HCT116 (cell line): Measurements from ENCODE around the gene ENPEP. TPM values are rescaled to one million over a fixed set of nuclear protein-coding genes. Genes with fewer than 3 reads are reported as not detected.
A peak's percentile ranks its signal among the peaks of the same experiment; 100 is the strongest.

Experiments used
- ATAC-seq: fragments of 200-7000 bp; cut with Tn5 transposase; 2 replicates; pipeline ENCODE4 v1.9.1; 2020; ENCODE audit warnings: mild to moderate bottlenecking, moderate library complexity
- BruUV-seq: library from RNA; stranded (reverse); fragments of 400-500 nt; replicated peaks from 2 replicates; lab custom pipeline; 2021; lab: Mats Ljungman, UMichigan
- CTCF ChIA-PET: fragments of 300-600 bp; sonication (Branson Sonifier 250); formaldehyde crosslinking; loops from one replicate; lab custom pipeline; 2021; ENCODE audit warnings: antibody characterized with exemption; lab: Charles Lee
- POLR2A ChIA-PET: fragments of 300-600, 350-600 bp; sonication (Branson Sonifier 250); formaldehyde crosslinking; loops from one replicate; lab custom pipeline; 2021; ENCODE audit warnings: antibody characterized with exemption; lab: Charles Lee
- RAD21 ChIA-PET, 2 experiments: fragments of 300-600 bp; sonication (Branson Sonifier 250); formaldehyde crosslinking; loops; one replicate each; lab custom pipeline; 2023; ENCODE audit warnings: low total read pairs in 2 of 2; ENCODE audit not compliant: uncharacterized antibody in 2 of 2, unreplicated experiment in 2 of 2, low non-redundant PET in 1 of 2; lab: Charles Lee
- DNase-seq: peaks from one replicate; pipeline ENCODE4 v3.0.0-alpha.2; 2010; ENCODE audit warnings: low read depth, low spot score
- H2AFZ ChIP-seq: fragments of 200-600 bp; shearing (Covaris generic), sonication (generic); 2 replicates; pipeline ENCODE4 v1.6.1; 2017; ENCODE audit warnings: low read depth, mixed run types, mixed read lengths, antibody characterized with exemption, low read length; ENCODE audit not compliant: poor library complexity, severe bottlenecking
- H3K27ac ChIP-seq: 2 replicates; pipeline ENCODE4 v1.5.1; 2012; ENCODE audit warnings: low read depth, low read length
- H3K27me3 ChIP-seq: fragments of 200-600 bp; sonication (generic); 2 replicates; pipeline ENCODE4 v1.6.1; 2016; ENCODE audit warnings: mixed run types, low read length, mixed read lengths; ENCODE audit not compliant: insufficient read depth
- H3K36me3 ChIP-seq, 2 experiments: fragments of 200-500 bp in 1 of 2; fragments of 200-600 bp in 1 of 2; sonication (Bioruptor generic) in 1 of 2; sonication (generic) in 1 of 2; 2 replicates each; pipeline versions ENCODE4 v1.5.1 to v1.6.1; 2014 to 2016; ENCODE audit warnings: low read length in 2 of 2, inconsistent platforms in 1 of 2, mixed read lengths in 1 of 2, mixed run types in 1 of 2; ENCODE audit not compliant: insufficient read depth in 2 of 2, control insufficient read depth in 1 of 2
- H3K4me1 ChIP-seq, 2 experiments: fragments of 200-600 bp in 1 of 2; sonication (generic) in 1 of 2; 2 replicates each; pipeline versions ENCODE4 v1.5.1 to v1.6.1; 2012 to 2017; ENCODE audit warnings: low read length in 2 of 2, inconsistent platforms in 1 of 2, mild to moderate bottlenecking in 1 of 2, mixed read lengths in 1 of 2, mixed run types in 1 of 2, moderate library complexity in 1 of 2; ENCODE audit not compliant: insufficient read depth in 2 of 2, control insufficient read depth in 1 of 2
- H3K4me2 ChIP-seq: fragments of 200-600 bp; sonication (generic); 2 replicates; pipeline ENCODE4 v1.6.1; 2017; ENCODE audit warnings: mixed run types, low read length, mixed read lengths
- H3K4me3 ChIP-seq, 2 experiments: fragments of 200-600 bp in 1 of 2; sonication (generic) in 1 of 2; replicated peaks in 1 of 2; 2 replicates each; pipeline ENCODE4 v1.5.1; 2011 to 2016; ENCODE audit warnings: low read length in 2 of 2, control low read depth in 1 of 2, low read depth in 1 of 2, mild to moderate bottlenecking in 1 of 2, mixed read lengths in 1 of 2, mixed run types in 1 of 2
- H3K79me2 ChIP-seq: fragments of 200-600 bp; sonication (generic); 2 replicates; pipeline ENCODE4 v1.6.1; 2017; ENCODE audit warnings: mild to moderate bottlenecking, mixed run types, low read length, moderate library complexity, mixed read lengths; ENCODE audit not compliant: insufficient read depth
- H3K9ac ChIP-seq: fragments of 200-600 bp; sonication (generic); 2 replicates; pipeline ENCODE4 v1.6.1; 2016; ENCODE audit warnings: low read length, mixed read lengths
- H3K9me2 ChIP-seq: fragments of 200-600 bp; sonication (generic), shearing (Covaris generic); 2 replicates; pipeline ENCODE4 v1.6.1; 2017; ENCODE audit warnings: mixed run types, mild to moderate bottlenecking, moderate library complexity; ENCODE audit not compliant: insufficient read depth
- H3K9me3 ChIP-seq, 2 experiments: fragments of 200-500 bp in 1 of 2; fragments of 200-600 bp in 1 of 2; sonication (Bioruptor generic) in 1 of 2; sonication (generic) in 1 of 2; 2 replicates each; pipeline ENCODE4 v1.6.1; 2014 to 2017; ENCODE audit warnings: low read length in 2 of 2, mixed read lengths in 2 of 2, inconsistent platforms in 1 of 2, low read depth in 1 of 2, mild to moderate bottlenecking in 1 of 2, mixed run types in 1 of 2, moderate library complexity in 1 of 2; ENCODE audit not compliant: control insufficient read depth in 1 of 2, insufficient read depth in 1 of 2
- H4K20me1 ChIP-seq: fragments of 200-600 bp; sonication (generic), shearing (Covaris generic); 2 replicates; pipeline ENCODE4 v1.6.1; 2017; ENCODE audit warnings: mixed run types, mild to moderate bottlenecking, moderate library complexity; ENCODE audit not compliant: insufficient read depth
- ELF1 ChIP-seq: IDR thresholded peaks from 2 replicates; pipeline ENCODE4 v1.6.1; 2012; ENCODE audit warnings: low read depth, borderline replicate concordance
- FOSL1 ChIP-seq: IDR thresholded peaks from 2 replicates; pipeline ENCODE4 v1.6.1; 2012; ENCODE audit warnings: low read depth
- POLR2A ChIP-seq: IDR thresholded peaks from 2 replicates; pipeline ENCODE4 v1.7.0; 2011; ENCODE audit warnings: borderline replicate concordance; ENCODE audit not compliant: insufficient read depth, insufficient read length; ENCODE audit errors: extremely low read depth
- SIN3A ChIP-seq: IDR thresholded peaks from 2 replicates; pipeline ENCODE4 v1.6.1; 2012; ENCODE audit warnings: low read depth
- intact Hi-C: fragments of 100-400 bp; cut with micrococcal nuclease; formaldehyde crosslinking; loops from 2 replicates; pipeline ENCODE4 v1.10.0; 2022
- total RNA-seq: library from RNA; stranded (reverse); gene quantifications from one replicate; pipeline ENCODE4 v1.2.1, GENCODE V29; 2021; ENCODE audit not compliant: unreplicated experiment
- TF ChIP-seq, protein P1 (sequence below): IDR thresholded peaks from 2 replicates; pipeline ENCODE4 v1.6.1; 2011; ENCODE audit warnings: mild to moderate bottlenecking, low read length, moderate library complexity; ENCODE audit not compliant: insufficient replicate concordance; ENCODE audit errors: extremely low read depth

Gene ENPEP
- total RNA-seq, 1 experiment from 2014 or later: 4.5 TPM

GRCh38 chr4:110484029-110484428 lies 8.1 kb downstream of the ENPEP start:
- Histone ChIP-seq H3K27ac (no peak overlapping the region), H4K20me1 (no peaks in the 10 kb centered on the region), H3K9me2 (no peaks in the 10 kb centered on the region), H3K4me2 (no peak overlapping the region), H3K9me3 (no peaks in the 10 kb centered on the region), H3K9ac (no peak overlapping the region), H3K36me3 (no peaks in the 10 kb centered on the region), H3K79me2 (no peaks in the 10 kb centered on the region), H2AFZ (no peak overlapping the region), H3K27me3 (no peaks in the 10 kb centered on the region), H3K4me3 (no peak overlapping the region), H3K4me1 (peaks cover 0 to 22% of the 10 kb centered on the region in 2 experiments; a peak in 2 of 4 replicates)
- DNase-seq: no peak
- no TSS peak for BruUV-seq
- intact Hi-C loops: no loop called here
- ATAC-seq: no peak
- ChIA-PET POLR2A (no interaction called here), RAD21 (no interaction called here), CTCF (no interaction called here)
- no peak for TF ChIP-seq ELF1
- TF ChIP-seq, protein P1, sequence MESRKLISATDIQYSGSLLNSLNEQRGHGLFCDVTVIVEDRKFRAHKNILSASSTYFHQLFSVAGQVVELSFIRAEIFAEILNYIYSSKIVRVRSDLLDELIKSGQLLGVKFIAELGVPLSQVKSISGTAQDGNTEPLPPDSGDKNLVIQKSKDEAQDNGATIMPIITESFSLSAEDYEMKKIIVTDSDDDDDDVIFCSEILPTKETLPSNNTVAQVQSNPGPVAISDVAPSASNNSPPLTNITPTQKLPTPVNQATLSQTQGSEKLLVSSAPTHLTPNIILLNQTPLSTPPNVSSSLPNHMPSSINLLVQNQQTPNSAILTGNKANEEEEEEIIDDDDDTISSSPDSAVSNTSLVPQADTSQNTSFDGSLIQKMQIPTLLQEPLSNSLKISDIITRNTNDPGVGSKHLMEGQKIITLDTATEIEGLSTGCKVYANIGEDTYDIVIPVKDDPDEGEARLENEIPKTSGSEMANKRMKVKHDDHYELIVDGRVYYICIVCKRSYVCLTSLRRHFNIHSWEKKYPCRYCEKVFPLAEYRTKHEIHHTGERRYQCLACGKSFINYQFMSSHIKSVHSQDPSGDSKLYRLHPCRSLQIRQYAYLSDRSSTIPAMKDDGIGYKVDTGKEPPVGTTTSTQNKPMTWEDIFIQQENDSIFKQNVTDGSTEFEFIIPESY: no peak

DNA sequence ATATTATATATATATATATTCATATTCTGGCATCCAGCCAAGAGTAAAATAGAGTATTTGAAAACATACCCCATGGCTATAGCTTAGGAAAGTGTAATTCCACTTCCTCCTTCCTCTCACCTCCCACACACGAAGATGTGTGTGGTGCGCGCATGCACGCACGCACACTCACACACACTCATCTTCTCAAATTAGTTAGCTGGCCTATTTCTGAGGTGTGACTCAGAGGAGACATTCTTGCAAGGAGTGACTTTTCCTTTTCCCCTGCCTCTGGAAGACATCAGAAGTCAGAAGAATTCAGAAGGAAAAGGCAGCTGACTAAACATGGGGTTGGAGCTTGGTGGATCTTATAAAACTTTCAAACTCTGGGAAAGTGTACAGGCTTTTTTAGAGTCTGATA lies 8.8 kb downstream of the ENPEP start:
- Histone ChIP-seq H3K4me1 (peaks cover 0 to 22% of the 10 kb centered on the region in 2 experiments; a peak in 2 of 4 replicates), H3K4me3 (no peak overlapping the region), H3K9ac (no peak overlapping the region), H3K27ac (no peak overlapping the region), H3K4me2 (peak overlapping the region; percentile 0; the same call in 1 of the 2 replicates), H3K9me3 (no peaks in the 10 kb centered on the region), H3K36me3 (no peaks in the 10 kb centered on the region), H4K20me1 (no peaks in the 10 kb centered on the region), H2AFZ (no peak overlapping the region), H3K27me3 (no peaks in the 10 kb centered on the region), H3K9me2 (no peaks in the 10 kb centered on the region), H3K79me2 (no peaks in the 10 kb centered on the region)
- no TSS peak for BruUV-seq
- intact Hi-C loops: no loop called here
- TF ChIP-seq FOSL1: peak; percentile 25; the same call in 1 of the 2 replicates
- no peak for TF ChIP-seq POLR2A
- no peak for TF ChIP-seq SIN3A
- DNase-seq (no peak), ATAC-seq (no peak)
- POLR2A ChIA-PET: no interaction called here
- RAD21 ChIA-PET: no interaction called here
- CTCF ChIA-PET: no interaction called here
